Cardiac muscle cell (in vitro differentiated cells and primary cell): Measurements from ENCODE around the gene MARS1. TPM values are rescaled to one million over a fixed set of nuclear protein-coding genes. Genes with fewer than 3 reads are reported as not detected.
A peak's percentile ranks its signal among the peaks of the same experiment; 100 is the strongest.

ENCODE experiments used
- DNase-seq, 2 donors: peaks; one replicate each; pipeline versions ENCODE4 v3.0.0 to v3.0.0-alpha.2; 2010 to 2017; ENCODE audit warnings: low read depth in 1 of 2, low spot score in 1 of 2
- H3K27ac ChIP-seq: fragments of 200-600 bp; sonication (generic); 2 replicates; pipeline ENCODE4 v1.5.1; 2016
- H3K27me3 ChIP-seq: fragments of 200-600 bp; sonication (generic); 2 replicates; pipeline ENCODE4 v1.6.0; 2016; ENCODE audit warnings: control low read depth
- H3K36me3 ChIP-seq: fragments of 200-600 bp; sonication (generic); 2 replicates; pipeline ENCODE4 v1.5.1; 2016; ENCODE audit warnings: control low read depth
- H3K4me1 ChIP-seq: fragments of 200-600 bp; sonication (generic); 2 replicates; pipeline ENCODE4 v1.8.1; 2017; ENCODE audit warnings: low read depth, mild to moderate bottlenecking, mixed run types
- H3K4me3 ChIP-seq: fragments of 200-600 bp; sonication (generic); 2 replicates; pipeline ENCODE4 v1.5.1; 2016; ENCODE audit warnings: mild to moderate bottlenecking
- H3K9me3 ChIP-seq: fragments of 200-600 bp; sonication (generic); 2 replicates; pipeline ENCODE4 v1.5.1; 2017; ENCODE audit warnings: low read depth, mild to moderate bottlenecking, control low read depth
- polyA plus RNA-seq: library from polyadenylated mRNA; unstranded; fragments of >200 nt; fragmentation: Nextera tagmentation; extraction: Ambion mirVana; gene quantifications from 2 replicates; pipeline ENCODE4 v1.2.1, GENCODE V29; 2016
- total RNA-seq: library from RNA; depleted of rRNA; stranded (reverse); fragments of >200 nt; gene quantifications from 2 replicates; pipeline ENCODE4 v1.2.3, GENCODE V29; 2016
- TF ChIP-seq, protein P1 (sequence below): IDR thresholded peaks from 2 replicates; pipeline ENCODE4 v1.5.1; 2012; ENCODE audit warnings: low read depth, mild to moderate bottlenecking, low read length

MARS1 gene
- total and polyA plus RNA-seq, 2 experiments from 2014 or later = 76.7 to 190 TPM

GRCh38 chr12:57518176-57518919, 30.5 kb downstream of the MARS1 start:
- Histone ChIP-seq H3K4me1 (peaks cover 22% of the 10 kb centered on the region), H3K27ac (no peak overlapping the region), H3K27me3 (no peaks in the 10 kb centered on the region), H3K36me3 (peaks cover 38% of the 10 kb centered on the region), H3K4me3 (peak overlapping the region; percentile 80), H3K9me3 (no peaks in the 10 kb centered on the region)
- DNase-seq = peak in 1 of 2 donors; percentile 44
- TF ChIP-seq, protein P1, sequence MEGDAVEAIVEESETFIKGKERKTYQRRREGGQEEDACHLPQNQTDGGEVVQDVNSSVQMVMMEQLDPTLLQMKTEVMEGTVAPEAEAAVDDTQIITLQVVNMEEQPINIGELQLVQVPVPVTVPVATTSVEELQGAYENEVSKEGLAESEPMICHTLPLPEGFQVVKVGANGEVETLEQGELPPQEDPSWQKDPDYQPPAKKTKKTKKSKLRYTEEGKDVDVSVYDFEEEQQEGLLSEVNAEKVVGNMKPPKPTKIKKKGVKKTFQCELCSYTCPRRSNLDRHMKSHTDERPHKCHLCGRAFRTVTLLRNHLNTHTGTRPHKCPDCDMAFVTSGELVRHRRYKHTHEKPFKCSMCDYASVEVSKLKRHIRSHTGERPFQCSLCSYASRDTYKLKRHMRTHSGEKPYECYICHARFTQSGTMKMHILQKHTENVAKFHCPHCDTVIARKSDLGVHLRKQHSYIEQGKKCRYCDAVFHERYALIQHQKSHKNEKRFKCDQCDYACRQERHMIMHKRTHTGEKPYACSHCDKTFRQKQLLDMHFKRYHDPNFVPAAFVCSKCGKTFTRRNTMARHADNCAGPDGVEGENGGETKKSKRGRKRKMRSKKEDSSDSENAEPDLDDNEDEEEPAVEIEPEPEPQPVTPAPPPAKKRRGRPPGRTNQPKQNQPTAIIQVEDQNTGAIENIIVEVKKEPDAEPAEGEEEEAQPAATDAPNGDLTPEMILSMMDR = no peak

DNA sequence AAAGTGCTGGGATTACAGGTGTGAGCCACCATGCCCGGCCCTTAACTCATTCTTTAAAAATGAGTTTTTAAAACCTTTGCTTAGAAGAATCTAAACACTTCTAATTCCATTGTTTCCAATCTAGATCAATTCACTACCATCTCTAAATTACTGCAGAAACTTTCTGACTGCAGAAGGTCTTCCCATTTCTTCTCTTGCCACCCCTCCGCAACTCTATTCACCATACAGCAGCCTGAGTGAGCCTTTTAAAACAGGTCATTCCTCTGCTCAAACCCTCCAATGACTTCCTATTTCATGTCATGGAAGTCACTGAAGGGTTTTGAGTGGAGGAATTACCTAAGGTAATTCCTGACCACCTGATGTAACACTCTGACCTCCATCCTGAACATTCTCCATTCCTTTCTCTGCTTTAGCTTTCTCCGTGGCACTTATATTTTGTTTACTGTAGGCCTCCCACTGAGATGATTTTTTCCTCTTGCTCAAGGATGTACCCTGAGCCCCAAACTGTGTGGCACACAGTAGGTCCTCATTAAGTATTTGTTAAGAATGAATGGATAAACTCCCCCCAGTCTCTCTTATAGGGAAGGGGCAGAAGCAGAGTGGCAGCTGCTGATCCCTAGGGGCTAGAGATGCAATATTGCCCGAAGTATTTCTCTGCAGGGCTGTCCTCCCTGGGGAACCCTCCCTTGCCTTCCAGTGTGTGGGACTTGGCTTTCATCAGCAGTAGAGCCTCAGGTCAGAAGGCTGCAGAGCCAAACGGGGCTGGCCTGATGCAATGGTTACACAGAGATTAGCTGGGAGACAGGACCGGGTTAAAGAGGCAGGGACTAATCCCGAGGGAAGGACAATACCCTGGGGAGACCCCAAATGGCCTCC, 31.3 kb downstream of the MARS1 start:
- H3K27me3 ChIP-seq = no peaks in the 10 kb centered on the region
- peak in 1 of 2 donors; percentile 80 for DNase-seq
- TF ChIP-seq, protein P1 = no peak
- H3K4me1 ChIP-seq = peaks cover 29% of the 10 kb centered on the region
- H3K36me3 ChIP-seq = peaks cover 34% of the 10 kb centered on the region
- no peaks in the 10 kb centered on the region for H3K9me3 ChIP-seq
- peak overlapping the region; percentile 80 for H3K4me3 ChIP-seq
- H3K27ac ChIP-seq = peak overlapping the region; percentile 99

DNA sequence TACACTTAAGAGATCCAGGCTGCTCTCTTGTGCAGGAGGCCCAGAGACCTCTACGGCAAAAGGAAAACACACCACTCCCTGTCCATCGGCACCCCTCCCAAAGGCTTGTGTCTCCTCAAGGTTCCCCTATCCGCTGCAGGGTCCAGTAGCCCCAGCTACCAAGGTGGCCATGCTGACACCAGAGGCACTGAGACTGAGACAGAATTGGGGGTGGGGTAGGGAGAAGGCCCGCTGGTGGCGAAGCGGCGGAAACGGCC, 31.9 kb downstream of the MARS1 start:
- TF ChIP-seq, protein P1 = no peak
- Histone ChIP-seq H3K9me3 (no peaks in the 10 kb centered on the region), H3K4me1 (peaks cover 35% of the 10 kb centered on the region), H3K4me3 (peak overlapping the region; percentile 80), H3K27me3 (no peaks in the 10 kb centered on the region), H3K27ac (peak overlapping the region; percentile 99), H3K36me3 (peaks cover 28% of the 10 kb centered on the region)
- DNase-seq = no peak

- peak within 1 kb of the TSS; percentile 99 for H3K27ac ChIP-seq
- H3K4me1 ChIP-seq = peaks cover 37% of the 10 kb centered on the region
- TF ChIP-seq, protein P1 = no peak
- no peaks in the 10 kb centered on the region for H3K9me3 ChIP-seq
- peak within 1 kb of the TSS; percentile 80 for H3K4me3 ChIP-seq
- peak; percentile 100 for DNase-seq
- H3K27me3 ChIP-seq = no peaks in the 10 kb centered on the region
- H3K36me3 ChIP-seq = peaks cover 23% of the 10 kb centered on the region
Observed at GRCh38 chr12:57520053-57520818, 32.4 kb downstream of the MARS1 start, which contains the start of gene DDIT3. DDIT3 (minus strand) TSS chr12:57520514; CDS start chr12:57517406, 3,108 bp downstream.

- DNase-seq = peak; percentile 58 to 69
- H3K27me3 ChIP-seq = no peaks in the 10 kb centered on the region
- peaks cover 10% of the 10 kb centered on the region for H3K36me3 ChIP-seq
- H3K9me3 ChIP-seq = no peaks in the 10 kb centered on the region
- H3K27ac ChIP-seq = peak overlapping the region; percentile 98
- TF ChIP-seq, protein P1 = peak; percentile 16
- H3K4me1 ChIP-seq = peaks cover 37% of the 10 kb centered on the region
- peak overlapping the region; percentile 45 for H3K4me3 ChIP-seq
Observed at GRCh38 chr12:57521525-57522010, 33.7 kb downstream of the MARS1 start.
